Hindlimb muscle (tissue), 1 donor: ENCODE measurements around the gene ELMO1. TPM values are rescaled to one million over a fixed set of nuclear protein-coding genes. Genes with fewer than 3 reads are reported as not detected.

Experiments
- DNase-seq: peaks from one replicate; pipeline ENCODE4 v3.0.0-alpha.2; 2013
- polyA plus RNA-seq: library from polyadenylated mRNA; unstranded; fragments of 120-200 nt; gene quantifications from one replicate; pipeline ENCODE4 v1.2.1, GENCODE V29; 2013; ENCODE audit not compliant: insufficient read length

ELMO1 gene
- polyA plus RNA-seq, 1 donor: 28.3 TPM

DNA sequence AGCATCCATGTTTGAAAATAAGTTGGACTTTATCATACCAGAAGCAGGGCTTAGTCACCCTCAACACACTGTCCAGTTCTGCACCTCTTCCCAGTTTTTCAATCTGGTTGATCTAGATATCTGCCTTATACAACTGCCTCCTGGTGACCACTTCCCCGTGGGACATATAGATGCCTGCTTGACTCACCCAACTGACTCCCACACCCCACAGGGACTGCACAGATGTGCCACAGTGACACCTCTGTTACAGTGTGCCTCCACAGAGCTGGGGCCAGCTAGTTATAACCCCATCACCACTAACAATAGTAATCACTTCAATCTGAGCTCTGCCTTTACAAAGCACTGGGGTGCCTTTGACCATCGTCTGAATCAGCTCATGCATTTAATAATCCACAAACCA, 641.8 kb downstream of the ELMO1 start:
- DNase-seq: no peak

Other genes with a start within 250 kb of the ELMO1 start
- 0.28 TPM for gene GPR141, start 234.9 kb upstream of the ELMO1 start, polyA plus RNA-seq